Heart left ventricle (tissue), 13 donors: Measurements from ENCODE around the gene ETV7.

Source experiments
- CTCF ChIP-seq, 12 donors: fragments of 200-600 bp; sonication (generic) in 4 of 12; IDR thresholded peaks; one replicate each; pipeline versions ENCODE4 v1.5.0 to v1.8.0; 2018 to 2022; ENCODE audit warnings: antibody characterized with exemption in 12 of 12, mild to moderate bottlenecking in 5 of 12
- POLR2A ChIP-seq, 2 donors: fragments of 450-650 bp; IDR thresholded peaks; one replicate each; pipeline ENCODE4 v1.6.1; 2017; ENCODE audit warnings: antibody characterized with exemption in 2 of 2, mild to moderate bottlenecking in 2 of 2, moderate library complexity in 2 of 2
- donor health status: ischemic (EF 13 %, LVEDD 7.1; RV severe dilation, severe dysfunction).
- donor health status: DM: no; HTN: yes; CAD: no.
- donor health status: DM: no; HTN: no; CAD: no.
- donor health status: ischemic (EF 25% LVEDD 6.9; RV normal size, moderate dysfunction).
- donor health status: ischemic (EF 25% LVEDD 5.7; RV mildly dilated, moderate dysfunction).
- donor health status: ischemic (EF 35%, LVEDD 5.7; RV mildly dilated, moderate dysfunction).
- donor health status: nonischemic (EF 11% LVEDD 7.7; RV severe dilation, severe dysfunction).
- donor health status: DM: yes; HTN: yes; CAD: no.
- donor health status: PGD.
- donor health status: ischemic (EF 29% LVEDD 5.4; RV normal size, mild dysfunction).
- donor health status: nonischemic (EF 23%, LVEDD 6.1; RV moderate dilation, normal function).

DNA sequence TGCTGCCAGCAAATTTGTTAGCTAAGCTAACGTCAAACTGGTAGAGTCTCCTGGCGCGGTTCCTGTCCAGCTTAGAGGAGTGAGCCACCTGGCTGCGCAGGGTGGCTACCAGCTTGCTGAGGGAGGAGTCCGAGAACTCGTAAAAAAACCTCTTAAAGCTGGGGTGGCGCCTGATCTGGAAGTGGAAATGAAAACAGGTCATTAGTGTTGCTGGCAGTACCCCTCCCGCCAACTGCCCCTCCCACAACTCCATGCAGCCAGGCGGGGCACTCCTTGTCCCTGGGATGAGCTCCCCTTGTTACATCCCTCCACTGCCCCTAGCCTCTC is 68.1 kb downstream of the ETV7 start:
- no peak for TF ChIP-seq CTCF (IDR thresholded peaks at IDR 0.05)
- no peak for TF ChIP-seq POLR2A (IDR thresholded peaks at IDR 0.05)
